HG03432 (cell line): ENCODE data around the gene UCKL1.
"Not testable (repeated sequence)": the region's sequence is repeated elsewhere in the genome, so short reads cannot be mapped to it uniquely, and the experiment has no call there.

ENCODE experiments used
- ATAC-seq: cut with Tn5 transposase; IDR thresholded peaks from one replicate; pipeline ENCODE4 v1.9.1; 2021; ENCODE audit warnings: mild to moderate bottlenecking, moderate library complexity; ENCODE audit not compliant: unreplicated experiment

Gene UCKL1

DNA sequence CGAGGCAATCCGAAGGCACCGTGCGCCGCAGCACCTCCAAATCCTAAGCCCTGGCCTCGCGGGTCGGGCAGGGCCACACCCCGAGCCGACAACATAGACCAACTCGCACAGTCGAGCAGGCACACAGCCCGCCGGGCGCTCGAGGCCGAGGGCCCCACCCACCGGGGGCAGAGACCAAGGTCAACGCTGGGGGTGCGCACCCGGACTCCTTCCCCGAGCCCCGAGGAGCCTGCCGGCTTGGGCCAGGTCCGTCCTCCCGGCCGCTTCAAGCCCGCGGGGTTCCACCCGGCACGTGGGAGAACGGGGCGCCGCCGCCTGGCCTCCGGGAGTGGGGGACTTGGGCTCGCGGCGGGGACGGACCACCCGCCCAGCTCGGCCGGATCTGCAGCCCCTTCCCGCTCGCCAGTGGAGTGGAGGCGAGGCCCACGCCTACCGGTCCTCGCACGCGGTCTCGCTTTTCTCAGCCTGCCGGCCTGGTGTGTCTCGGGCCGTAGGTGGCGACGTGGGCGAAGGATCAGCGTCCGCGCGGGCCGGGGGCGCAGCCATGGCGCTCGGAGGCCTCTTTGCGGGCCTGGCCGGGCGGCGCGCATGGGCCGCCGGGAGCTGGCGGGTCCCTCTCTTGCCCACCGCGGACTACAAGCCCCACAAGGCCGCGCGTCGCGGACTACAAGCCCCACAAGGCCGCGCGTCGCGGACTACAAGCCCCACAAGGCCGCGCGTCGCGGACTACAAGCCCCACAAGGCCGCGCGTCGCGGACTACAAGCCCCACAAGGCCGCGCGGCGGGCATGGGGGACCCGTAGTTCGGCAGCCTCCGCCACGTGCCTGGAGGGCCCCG, at the start of gene UCKL1:
Gene UCKL1 (minus strand): TSS at position 590 of the 837 bp plus-strand sequence. CDS start 44 bp downstream, at position 546.
- peak; percentile 75 for ATAC-seq

DNA sequence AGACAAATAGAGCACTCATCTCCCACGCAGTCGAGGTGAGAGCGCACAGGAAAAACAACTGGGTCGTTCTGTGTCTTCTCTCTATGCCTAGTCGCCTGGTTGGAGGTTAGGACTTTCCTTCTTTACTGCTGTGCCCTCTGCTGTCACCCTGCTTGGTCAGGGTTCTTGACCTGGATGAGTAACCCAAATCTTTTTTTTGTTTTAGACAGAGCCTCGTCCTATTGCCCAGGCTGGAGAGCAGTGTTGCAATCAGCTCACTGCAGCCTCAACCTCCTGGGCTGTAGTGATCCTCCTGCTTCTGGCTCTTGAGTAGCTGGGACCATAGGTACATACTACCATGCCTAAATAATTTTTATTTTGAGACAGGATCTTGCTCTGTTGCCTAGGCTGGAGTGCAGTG, 49.2 kb upstream of the UCKL1 start:
- ATAC-seq, result no peak

DNA sequence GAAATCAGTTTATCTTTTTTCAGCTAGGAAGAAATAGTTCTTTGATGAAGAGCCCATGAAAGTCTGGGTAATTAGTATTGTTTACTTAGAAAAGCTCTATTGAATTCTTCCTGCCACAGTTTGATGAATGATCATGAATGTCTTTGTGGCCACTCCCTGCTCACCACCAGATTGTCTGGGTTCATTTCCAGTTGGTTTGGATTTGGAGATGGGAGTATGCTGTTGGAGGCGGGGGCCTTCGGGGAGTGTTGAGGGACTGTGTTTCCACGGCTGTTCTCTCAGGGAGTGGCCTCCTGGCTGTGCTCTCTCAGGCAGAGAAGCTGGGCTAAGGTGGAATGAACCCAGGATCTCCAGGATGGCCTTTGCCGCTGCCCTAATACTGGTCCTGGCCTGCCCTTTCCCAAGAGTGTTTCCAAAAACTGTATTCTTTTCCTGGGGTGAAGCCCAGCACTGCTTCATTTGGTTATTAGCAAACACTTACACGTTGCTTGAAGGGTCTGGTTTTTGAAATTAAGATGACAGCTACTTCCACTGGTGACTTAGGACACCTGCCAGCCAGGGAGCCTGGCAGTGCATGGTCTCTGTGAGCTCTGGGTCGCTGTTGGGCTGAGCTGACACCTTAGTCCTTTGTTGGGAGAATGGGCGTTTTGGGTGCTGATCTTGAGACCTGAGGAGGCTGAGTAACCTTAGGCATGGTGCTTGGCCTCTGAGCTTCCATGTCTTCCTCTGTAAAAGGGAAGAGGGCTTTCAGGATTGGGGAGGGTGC, 47.9 kb upstream of the UCKL1 start:
- no peak for ATAC-seq

DNA sequence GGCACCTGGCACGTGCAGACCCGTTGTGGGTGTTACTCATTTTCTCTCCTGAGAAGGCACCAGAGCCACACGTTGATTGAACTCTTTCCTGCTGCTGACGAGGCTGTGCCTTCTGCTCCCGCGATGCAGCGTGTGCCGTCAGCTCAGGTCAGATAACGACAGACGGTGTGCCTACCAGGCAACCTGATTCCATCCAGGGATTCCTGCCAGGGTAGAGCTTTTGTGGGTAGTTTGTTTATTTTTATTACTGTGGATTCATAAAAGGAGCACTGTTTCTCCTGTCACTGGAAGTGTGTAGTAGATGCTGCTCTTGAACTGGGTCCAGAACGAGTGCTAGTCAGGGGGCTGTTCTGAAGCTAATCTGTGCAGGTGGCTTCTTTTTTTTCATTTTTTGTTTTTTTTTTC, 45.4 kb upstream of the UCKL1 start:
- no peak for ATAC-seq

DNA sequence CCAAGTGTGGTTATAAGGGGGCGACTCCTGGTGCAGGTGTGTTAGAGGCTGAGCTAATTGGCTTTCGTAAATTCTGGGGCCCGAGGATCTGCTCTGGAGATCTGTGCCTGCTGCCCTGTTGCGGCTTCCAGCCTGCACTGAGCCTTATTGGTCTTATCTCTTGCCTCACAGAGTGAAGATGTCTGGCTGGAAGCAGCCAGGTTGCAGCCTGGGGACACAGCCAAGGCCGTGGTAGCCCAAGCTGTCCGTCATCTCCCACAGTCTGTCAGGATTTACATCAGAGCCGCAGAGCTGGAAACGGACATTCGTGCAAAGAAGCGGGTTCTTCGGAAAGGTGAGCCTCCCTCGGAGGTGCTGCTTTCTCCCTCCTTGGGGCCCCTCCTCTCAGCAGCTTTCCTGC, 44.7 kb upstream of the UCKL1 start:
- no peak for ATAC-seq

DNA sequence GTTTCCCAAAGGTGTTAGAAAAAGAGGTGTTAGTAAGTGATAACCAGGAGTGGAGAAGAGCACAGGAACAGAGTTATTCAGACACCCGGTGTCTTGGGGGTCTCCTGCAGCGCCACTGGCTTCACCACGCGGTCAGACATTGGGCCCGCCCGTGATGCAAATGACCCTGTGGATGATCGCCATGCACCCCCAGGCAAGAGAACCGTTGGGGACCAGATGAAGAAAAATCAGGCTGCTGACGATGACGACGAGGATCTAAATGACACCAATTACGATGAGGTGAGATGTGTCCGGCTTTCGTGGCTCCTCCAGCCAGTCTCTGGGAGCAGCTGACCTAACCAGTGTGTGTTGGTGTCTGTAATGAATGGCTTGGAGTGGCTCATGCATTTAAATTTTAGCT, 26.7 kb upstream of the UCKL1 start:
- ATAC-seq, result no peak

DNA sequence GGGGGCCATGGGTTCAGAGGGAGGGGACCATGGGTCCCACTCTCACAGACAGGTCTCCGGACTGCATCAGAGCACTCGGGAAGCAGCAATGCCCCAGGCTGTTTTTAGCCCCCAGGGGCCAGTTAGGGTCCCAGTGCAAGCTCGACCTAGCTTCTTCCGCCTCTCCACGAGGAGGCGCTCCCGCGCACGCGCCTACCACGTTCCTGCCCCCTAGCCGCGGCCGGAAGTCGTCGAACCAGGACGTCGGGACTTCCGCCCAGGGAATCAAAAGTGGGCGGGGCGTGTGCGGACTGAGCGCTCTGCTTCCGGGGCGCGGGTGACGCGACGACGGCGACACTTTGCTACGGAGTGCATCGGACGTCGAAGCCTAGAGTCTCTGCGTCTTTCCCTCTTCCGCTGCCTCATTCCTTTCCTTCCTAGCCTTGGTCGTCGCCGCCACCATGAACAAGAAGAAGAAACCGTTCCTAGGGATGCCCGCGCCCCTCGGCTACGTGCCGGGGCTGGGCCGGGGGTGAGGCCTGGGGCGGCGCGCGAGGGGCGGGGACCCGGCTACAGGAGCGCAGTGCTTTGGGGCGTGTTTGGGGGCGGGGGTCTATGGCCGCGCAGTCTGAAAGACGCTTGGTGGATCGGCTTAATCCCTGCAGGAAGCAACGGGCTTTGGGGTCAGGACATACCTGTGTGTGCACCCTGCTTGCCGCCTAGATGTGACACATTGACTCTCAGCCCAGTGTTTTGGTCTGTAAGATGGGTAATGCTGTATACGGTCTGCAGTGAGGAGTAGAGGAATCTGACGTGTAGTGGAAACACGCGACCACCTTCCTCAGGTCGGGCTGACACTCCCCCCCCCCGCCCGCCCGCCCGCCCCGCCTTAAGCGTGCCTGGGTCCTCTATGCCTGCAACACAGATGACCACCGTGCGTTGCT, 24.9 kb upstream of the UCKL1 start, which contains the start of gene PRPF6:
Gene PRPF6 (plus strand): TSS at position 327 of the 923 bp plus-strand sequence. CDS start 114 bp downstream, at position 441.
- ATAC-seq, result peak; percentile 55

DNA sequence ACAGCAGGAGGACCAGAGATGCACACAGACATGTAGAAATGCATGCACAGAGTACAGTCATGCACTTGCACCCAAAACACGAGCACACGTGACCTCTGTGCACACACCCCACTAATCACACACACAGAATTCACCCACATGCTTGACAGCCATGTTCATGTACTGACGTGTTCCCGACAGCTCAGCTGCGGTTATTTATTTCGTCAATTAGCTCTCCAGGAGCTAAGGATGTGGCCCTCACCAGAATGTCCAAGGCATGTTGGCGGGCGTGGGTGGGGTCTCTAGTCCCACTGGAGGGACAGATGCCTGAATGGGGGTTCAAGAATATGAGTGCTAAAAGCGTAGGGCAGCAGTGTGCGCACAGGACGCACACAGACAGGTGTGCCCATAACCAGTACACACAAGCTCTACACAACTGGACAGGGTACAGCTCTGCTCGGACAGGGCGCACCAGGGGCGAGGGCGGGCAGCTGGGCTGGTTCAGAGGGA, 24.1 kb upstream of the UCKL1 start:
- ATAC-seq, result peak; percentile 10

DNA sequence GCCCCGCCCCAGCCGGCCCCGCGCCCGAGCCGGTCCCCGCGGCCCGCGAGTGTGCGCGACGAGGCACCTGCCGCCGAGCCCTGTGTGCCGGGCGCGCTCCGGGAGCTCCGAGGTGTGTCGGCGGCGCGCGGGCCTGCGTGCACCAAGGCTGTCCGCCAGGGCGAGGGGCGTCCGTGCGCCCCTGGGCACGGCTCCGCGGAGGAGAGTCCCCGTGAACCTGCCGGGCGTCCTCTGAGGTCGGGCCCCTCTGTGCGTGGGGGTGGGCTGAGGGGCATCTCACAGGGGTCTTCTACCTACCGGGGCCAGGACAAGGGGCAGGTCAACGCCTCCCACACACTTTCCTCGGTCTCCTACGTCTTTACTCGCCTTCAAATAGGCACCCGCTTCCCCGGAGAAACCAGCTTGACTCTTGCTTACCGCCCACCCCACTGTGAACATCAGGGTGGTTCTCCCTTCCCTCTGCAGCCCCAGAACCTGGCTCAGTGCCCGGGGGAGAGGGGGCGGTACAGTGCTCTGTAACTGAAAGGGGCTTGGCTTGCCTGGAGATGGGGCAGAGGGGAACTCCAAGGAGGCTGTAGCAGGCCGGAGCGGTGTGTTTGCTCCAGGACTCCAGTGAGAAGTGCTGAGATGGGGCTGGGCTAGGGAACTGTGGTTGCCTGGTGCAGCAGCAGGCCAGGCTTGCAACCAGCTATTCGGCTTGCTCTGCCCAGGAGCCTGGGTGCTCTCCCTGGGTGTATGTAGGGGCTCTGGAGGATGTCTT, 23.5 kb upstream of the UCKL1 start, which contains the start of gene SAMD10:
Gene SAMD10 (minus strand): TSS at position 86 of the 760 bp plus-strand sequence. CDS start 175 bp downstream, outside the sequence.
- peak; percentile 29 for ATAC-seq

DNA sequence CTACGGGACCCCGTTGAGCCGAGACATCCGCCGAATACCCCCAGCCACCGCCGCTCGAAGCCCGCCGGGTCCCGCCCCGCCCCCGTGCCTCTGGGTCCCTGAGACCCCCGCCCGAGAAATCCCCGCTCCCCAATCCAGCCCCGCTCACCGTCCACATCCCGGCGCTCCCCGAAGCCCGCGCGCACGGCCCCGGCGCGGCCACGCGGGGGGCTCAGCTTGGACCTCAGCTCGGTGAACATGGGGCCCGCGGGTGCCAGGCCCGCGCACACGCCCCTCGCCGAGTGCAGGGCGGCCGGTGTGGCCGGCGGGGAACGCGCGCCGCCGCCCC, 23.0 kb upstream of the UCKL1 start:
- ATAC-seq, result no peak

DNA sequence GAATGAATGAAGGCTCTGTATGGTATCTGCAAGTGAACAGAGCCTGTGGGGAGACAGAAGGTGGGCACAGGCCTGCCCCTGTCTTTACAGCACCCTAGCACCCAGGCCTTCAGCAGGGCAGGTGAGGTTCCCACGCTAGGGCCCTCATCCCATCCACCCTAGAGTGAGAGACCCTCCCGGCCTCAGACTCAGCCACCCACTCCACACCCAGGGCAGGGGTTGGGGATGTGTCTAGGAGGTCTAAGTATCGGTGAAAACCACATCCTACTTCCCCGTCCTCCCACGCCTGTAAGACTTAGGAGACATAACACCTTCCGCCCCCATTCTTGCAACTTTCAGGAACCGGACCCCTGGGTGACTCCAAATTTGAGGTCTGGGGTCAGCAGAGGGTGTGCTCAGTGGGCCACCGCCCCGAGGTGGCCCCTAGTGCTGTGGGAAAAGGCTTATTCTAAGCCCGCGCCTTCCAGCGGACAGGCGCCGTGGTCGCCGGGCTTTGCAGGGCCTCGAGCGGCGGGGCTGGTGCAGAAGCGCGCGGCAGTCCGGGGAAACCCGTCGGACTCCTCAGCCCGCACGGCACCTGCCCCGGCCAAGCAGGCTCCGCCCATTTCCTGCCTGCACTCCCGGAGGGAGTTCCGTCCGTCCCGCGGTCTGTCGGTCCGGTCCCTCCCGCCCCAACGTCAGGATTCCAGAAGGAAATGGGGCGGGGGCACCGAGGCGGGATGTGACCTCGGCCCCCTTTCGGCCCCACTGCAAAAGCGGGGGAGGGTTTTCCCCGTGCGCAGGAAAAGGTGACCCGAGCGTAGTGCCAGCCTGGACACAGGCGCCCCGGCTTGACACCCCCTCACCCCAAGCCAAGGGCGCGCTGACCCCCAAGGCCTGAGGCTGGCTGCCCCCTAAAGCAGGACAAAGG, 22.4 kb upstream of the UCKL1 start:
- ATAC-seq, result peak; percentile 31

DNA sequence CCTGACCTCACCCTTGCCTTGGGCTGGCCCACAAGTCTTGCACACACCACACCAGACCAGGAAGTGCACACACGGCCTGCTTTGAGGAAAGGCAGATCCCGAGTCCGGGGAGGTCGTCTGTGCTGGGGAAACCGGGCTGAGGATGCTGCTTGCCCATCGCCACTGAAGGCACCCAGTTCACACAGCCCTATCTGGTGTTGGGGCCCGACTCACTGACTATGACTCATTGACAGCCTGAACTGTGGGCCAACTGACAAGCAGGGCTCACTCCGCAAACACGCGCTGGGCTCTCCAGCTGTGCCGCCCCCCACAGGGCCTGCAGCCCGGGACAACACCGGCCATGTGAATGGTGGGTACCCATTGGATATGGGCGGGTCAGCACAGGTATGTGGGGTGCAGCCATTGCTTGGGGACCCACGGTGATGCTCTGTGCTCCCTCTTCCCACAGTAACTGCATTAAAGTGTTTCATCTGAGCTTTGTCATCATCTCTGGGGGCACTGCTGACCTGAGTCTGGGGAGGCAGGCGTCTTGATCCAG, 21.6 kb upstream of the UCKL1 start:
- no peak for ATAC-seq

DNA sequence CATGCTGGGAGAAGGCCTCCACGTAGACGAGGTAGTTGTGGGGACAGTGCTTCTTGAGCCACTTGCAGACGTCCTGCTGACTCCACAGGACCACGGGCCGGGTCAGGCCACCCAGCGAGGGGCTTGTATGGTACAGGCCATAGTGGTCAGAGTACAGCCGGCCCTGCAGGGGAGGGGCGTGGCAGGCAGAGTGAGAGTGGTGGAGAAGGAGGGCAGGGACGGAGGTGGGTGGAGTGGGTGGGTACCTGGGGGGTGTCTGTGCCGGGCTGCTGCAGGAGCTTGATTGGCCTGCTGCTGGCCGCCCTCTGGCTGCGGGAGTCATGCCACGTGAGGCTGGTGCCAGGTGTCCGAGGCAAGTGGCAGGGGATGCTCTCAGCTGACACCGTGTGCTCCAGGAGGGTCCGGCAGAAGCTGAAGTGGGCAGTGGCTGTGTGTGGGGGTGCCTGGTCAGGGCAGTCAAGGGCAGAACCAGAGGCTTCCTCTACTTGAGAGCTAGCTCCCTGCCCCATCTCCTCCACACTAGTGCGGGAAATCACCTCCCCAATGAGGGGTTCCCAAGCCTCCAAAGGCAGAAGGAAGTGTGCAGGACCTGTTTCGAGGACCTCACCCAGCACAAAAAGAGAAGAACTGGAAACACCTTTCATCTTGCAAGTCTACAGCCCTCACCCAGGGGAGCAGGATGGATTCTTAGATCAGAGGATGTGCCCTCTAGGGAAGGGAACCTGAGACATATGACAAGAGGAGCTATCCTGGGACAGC, 20.9 kb upstream of the UCKL1 start:
- ATAC-seq, result no peak

DNA sequence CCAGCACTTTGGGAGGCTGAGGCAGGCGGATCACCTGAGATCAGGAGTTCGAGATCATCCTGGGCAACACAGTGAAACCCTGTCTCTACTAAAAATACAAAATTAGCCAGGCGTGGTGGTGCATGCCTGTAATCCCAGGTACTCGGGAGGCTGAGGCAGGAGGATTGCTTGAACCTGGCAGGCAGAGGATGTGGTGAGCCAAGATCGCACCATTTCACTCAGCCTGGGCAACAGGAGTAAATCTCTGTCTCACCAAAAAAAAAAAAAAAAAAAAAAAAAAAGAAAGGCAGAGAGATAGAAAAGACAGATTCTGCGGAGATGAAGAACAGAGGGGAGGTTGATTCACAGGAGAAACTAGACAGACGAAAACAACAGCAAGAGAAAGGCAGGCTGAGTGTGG, 20.3 kb upstream of the UCKL1 start:
- not testable (repeated sequence) for ATAC-seq

DNA sequence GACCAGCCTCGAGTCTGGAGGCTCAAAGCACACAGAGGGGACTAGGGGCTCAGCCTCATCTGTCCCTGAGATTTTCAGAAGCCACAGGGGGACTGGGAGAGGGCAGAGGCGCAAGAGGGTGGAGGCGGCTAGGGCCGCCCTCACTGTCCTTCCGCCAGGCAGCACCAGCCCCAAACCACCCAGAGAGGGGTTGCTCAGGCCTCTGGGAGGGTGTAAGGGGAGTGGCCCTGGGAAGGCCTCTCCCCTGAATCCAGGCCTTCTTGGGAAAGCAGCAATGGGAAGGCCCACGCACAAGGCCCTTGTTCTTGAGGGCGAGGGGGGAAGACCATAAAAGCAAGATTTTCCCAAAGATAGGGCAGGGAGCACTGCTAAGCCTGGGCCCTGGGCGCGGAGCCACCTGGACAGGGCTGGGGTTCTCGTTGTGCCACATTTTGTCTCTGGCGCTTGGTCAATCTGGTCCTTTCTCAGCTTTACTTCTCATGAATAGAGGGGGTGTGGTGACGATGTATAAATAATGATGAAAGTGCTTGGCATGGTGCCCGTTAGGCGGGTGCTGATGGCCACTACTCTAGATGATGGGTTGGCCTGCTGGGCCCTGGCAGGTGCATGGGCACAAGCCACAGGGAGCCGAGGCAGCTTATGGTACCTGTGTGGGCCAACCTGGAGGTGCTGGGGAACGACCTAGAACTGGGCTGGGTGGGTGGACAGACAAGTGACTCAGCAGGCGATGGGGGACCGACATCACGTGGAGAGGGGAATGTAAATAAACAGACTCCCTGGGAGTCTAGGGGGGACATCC, 18.4 kb upstream of the UCKL1 start:
- no peak for ATAC-seq

DNA sequence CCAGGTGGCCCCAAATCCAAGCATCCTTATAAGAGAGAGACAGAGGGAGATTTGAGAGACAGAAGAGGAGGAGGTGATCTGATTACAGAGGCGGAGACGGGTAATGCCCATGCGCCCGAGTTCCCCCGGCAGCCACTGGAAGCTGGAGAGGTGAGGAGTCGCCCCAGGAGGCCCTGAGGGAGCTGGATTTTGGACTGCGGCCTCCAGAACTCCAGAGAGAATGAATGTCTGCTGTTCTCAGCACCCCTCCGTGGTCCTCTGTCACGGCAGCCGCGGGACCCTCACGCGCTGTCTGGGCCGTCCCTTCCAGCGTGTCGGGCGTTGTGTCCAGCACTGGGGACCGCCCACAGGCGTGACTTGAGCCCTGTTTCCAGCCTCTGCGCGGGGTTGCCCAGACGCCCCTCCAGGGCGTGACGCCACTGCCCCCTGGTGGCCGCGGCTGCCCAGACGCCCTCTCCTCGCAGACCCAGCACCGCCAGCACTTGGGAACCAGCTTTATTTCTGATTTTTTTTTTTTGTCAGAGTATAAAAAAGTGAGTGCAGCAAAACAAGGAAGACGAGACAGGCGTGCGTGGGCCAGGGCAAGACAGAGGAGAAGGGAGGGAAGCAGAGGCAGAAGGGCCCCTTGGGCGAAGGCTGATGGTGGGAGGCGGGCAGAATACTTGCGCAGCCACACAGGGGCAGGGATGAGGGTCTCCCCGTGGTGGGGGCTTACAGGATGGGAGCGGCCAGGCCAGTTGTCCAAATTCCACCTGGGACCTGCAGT, 17.6 kb upstream of the UCKL1 start:
- ATAC-seq, result peak; percentile 44

DNA sequence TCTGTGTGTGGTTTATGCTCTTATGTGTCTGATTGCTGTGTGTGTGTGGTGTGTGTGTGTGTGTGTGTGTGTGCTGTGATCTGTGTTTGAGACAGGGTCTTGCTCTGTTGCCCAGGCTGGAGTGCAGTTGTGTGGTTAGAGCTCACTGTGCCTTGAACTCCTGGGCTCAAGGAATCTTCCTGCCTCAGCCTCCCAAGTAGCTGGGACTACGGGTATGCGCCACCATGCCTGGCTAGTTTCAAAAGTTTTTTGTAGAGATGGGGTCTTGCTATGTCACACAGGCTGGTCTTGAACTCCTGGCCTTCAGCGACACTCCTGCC, 16.9 kb upstream of the UCKL1 start:
- no peak for ATAC-seq
